HepG2 (cell line): ENCODE results near the gene ONECUT2. TPM values are rescaled to one million over a fixed set of nuclear protein-coding genes. Genes with fewer than 3 reads are reported as not detected.

Source experiments
- DPF2 ChIP-seq: sonication (generic); formaldehyde crosslinking; IDR thresholded peaks from 2 replicates; pipeline ENCODE4 v1.4.0; 2020; ENCODE audit warnings: mild to moderate bottlenecking, low read depth, missing genetic modification reagents, borderline replicate concordance
- DZIP1 ChIP-seq: sonication (generic); formaldehyde crosslinking; IDR thresholded peaks from 2 replicates; pipeline ENCODE4 v1.5.0; 2020; ENCODE audit warnings: mild to moderate bottlenecking, missing genetic modification reagents
- EED ChIP-seq: sonication (generic); formaldehyde crosslinking; IDR thresholded peaks from 2 replicates; pipeline ENCODE4 v1.5.0; 2020; ENCODE audit warnings: mild to moderate bottlenecking, missing genetic modification reagents
- GABPB1 ChIP-seq: IDR thresholded peaks from 2 replicates; pipeline ENCODE4 v1.6.1; 2016; ENCODE audit warnings: mild to moderate bottlenecking, missing genetic modification reagents, moderate library complexity, missing compliant biosample characterization
- HCFC1 ChIP-seq: fragments of 150-350 bp; IDR thresholded peaks from 2 replicates; pipeline ENCODE4 v1.6.1; 2014; ENCODE audit warnings: low read depth, low read length
- HNRNPLL ChIP-seq: fragments of 200-400 bp; formaldehyde crosslinking; IDR thresholded peaks from 2 replicates; pipeline ENCODE4 v1.6.1; 2017; ENCODE audit warnings: mild to moderate bottlenecking, low read depth, low read length; ENCODE audit not compliant: poor library complexity, severe bottlenecking
- MTA1 ChIP-seq: sonication (generic); formaldehyde crosslinking; IDR thresholded peaks from 2 replicates; pipeline ENCODE4 v1.4.0; 2020; ENCODE audit warnings: missing genetic modification reagents, mild to moderate bottlenecking, borderline replicate concordance
- PHF21A ChIP-seq: sonication (generic); formaldehyde crosslinking; IDR thresholded peaks from 2 replicates; pipeline ENCODE4 v1.5.0; 2020; ENCODE audit warnings: mild to moderate bottlenecking, missing genetic modification reagents
- RXRB ChIP-seq: IDR thresholded peaks from 2 replicates; pipeline ENCODE4 v1.6.1; 2016; ENCODE audit warnings: borderline replicate concordance, missing genetic modification reagents, missing compliant biosample characterization
- THRA ChIP-seq: sonication (generic); formaldehyde crosslinking; IDR thresholded peaks from 2 replicates; pipeline ENCODE4 v1.4.0; 2020; ENCODE audit warnings: missing genetic modification reagents, borderline replicate concordance
- ZBTB21 ChIP-seq: sonication (generic); formaldehyde crosslinking; IDR thresholded peaks from 2 replicates; pipeline ENCODE4 v1.4.0; 2020; ENCODE audit warnings: missing genetic modification reagents
- ZEB1 ChIP-seq: IDR thresholded peaks from 2 replicates; pipeline ENCODE4 v1.6.1; 2012; ENCODE audit warnings: mild to moderate bottlenecking, low read depth, inconsistent platforms; ENCODE audit not compliant: insufficient replicate concordance
- ZMYM4 ChIP-seq: sonication (generic); formaldehyde crosslinking; IDR thresholded peaks from 2 replicates; pipeline ENCODE4 v1.8.1; 2023; ENCODE audit warnings: mild to moderate bottlenecking, missing genetic modification reagents
- ZNF280B ChIP-seq: sonication (generic); formaldehyde crosslinking; IDR thresholded peaks from 2 replicates; pipeline ENCODE4 v1.5.0; 2020; ENCODE audit warnings: missing genetic modification reagents, mild to moderate bottlenecking, borderline replicate concordance
- ZNF691 ChIP-seq: sonication (generic); formaldehyde crosslinking; IDR thresholded peaks from 2 replicates; pipeline ENCODE4 v1.4.0; 2020; ENCODE audit warnings: missing genetic modification reagents, low read depth, mild to moderate bottlenecking, borderline replicate concordance
- ZNF747 ChIP-seq: sonication (generic); formaldehyde crosslinking; IDR thresholded peaks from 2 replicates; pipeline ENCODE4 v1.8.1; 2023; ENCODE audit warnings: missing genetic modification reagents, mild to moderate bottlenecking, borderline replicate concordance
- ZNF75D ChIP-seq: sonication (generic); formaldehyde crosslinking; IDR thresholded peaks from 2 replicates; pipeline ENCODE4 v1.8.1; 2023; ENCODE audit warnings: missing genetic modification reagents, mild to moderate bottlenecking, borderline replicate concordance
- ZNF841 ChIP-seq: sonication (generic); formaldehyde crosslinking; IDR thresholded peaks from 2 replicates; pipeline ENCODE4 v1.8.1; 2023; ENCODE audit warnings: missing genetic modification reagents, borderline replicate concordance
- ZSCAN22 ChIP-seq: sonication (generic); formaldehyde crosslinking; IDR thresholded peaks from 2 replicates; pipeline ENCODE4 v1.4.0; 2020; ENCODE audit warnings: mild to moderate bottlenecking, missing genetic modification reagents
- polyA plus RNA-seq, 8 experiments: library from polyadenylated mRNA; depleted of rRNA in 3 of 8; stranded (reverse) in 7 of 8; unstranded in 1 of 8; fragments of >200 nt; fragmentation: Illumina TruSeq in 4 of 8; extraction: Trizol in 4 of 8; gene quantifications; 2 replicates each; pipeline versions ENCODE4 v1.2.1 to v1.2.3, GENCODE V29; 2011 to 2016; ENCODE audit warnings: low read depth in 4 of 8, missing spikeins in 1 of 8, mixed read lengths in 1 of 8; ENCODE audit not compliant: insufficient read depth in 1 of 8
- total RNA-seq, 5 experiments: library from RNA; depleted of rRNA; stranded (reverse); fragments of >200 nt; fragmentation: Illumina TruSeq; extraction: Trizol; gene quantifications; 2 replicates each; pipeline ENCODE4 v1.2.3, GENCODE V29; 2016; ENCODE audit warnings: low read depth in 1 of 5
- TF ChIP-seq, protein P1 (sequence below): sonication (generic); formaldehyde crosslinking; conservative IDR thresholded peaks from 2 replicates; pipeline ENCODE4 v1.4.0; 2020; ENCODE audit warnings: missing genetic modification reagents

Gene ONECUT2
- total and polyA plus RNA-seq, 2 of the 13 experiments (the other 11 are each of a cell fraction or from before 2014, with no cell fraction given) = 3.0 to 3.2 TPM

DNA sequence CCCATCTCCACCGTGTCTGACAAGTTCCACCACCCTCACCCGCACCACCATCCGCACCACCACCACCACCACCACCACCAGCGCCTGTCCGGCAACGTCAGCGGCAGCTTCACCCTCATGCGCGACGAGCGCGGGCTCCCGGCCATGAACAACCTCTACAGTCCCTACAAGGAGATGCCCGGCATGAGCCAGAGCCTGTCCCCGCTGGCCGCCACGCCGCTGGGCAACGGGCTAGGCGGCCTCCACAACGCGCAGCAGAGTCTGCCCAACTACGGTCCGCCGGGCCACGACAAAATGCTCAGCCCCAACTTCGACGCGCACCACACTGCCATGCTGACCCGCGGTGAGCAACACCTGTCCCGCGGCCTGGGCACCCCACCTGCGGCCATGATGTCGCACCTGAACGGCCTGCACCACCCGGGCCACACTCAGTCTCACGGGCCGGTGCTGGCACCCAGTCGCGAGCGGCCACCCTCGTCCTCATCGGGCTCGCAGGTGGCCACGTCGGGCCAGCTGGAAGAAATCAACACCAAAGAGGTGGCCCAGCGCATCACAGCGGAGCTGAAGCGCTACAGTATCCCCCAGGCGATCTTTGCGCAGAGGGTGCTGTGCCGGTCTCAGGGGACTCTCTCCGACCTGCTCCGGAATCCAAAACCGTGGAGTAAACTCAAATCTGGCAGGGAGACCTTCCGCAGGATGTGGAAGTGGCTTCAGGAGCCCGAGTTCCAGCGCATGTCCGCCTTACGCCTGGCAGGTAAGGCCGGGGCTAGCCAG, 1.2 kb downstream of the ONECUT2 start (continued):
- no peak for TF ChIP-seq HNRNPLL
- no peak for TF ChIP-seq THRA
- TF ChIP-seq ZEB1 = no peak
- peak; percentile 24; the same call in 1 of the 2 replicates for TF ChIP-seq GABPB1
- no peak for TF ChIP-seq ZMYM4 (CRISPR knock-in tag)
- TF ChIP-seq RXRB (CRISPR knock-in tag) = no peak
- no peak for TF ChIP-seq ZNF691 (CRISPR knock-in tag)
- TF ChIP-seq ZNF747 (CRISPR knock-in tag) = no peak
- no peak for TF ChIP-seq DPF2 (CRISPR knock-in tag)
- no peak for TF ChIP-seq DZIP1 (CRISPR knock-in tag)
- TF ChIP-seq HCFC1 = no peak
- TF ChIP-seq EED (CRISPR knock-in tag) = 0 out of 2 replicates have a peak, but pooled peaks have one; percentile 18
- TF ChIP-seq, protein P1, sequence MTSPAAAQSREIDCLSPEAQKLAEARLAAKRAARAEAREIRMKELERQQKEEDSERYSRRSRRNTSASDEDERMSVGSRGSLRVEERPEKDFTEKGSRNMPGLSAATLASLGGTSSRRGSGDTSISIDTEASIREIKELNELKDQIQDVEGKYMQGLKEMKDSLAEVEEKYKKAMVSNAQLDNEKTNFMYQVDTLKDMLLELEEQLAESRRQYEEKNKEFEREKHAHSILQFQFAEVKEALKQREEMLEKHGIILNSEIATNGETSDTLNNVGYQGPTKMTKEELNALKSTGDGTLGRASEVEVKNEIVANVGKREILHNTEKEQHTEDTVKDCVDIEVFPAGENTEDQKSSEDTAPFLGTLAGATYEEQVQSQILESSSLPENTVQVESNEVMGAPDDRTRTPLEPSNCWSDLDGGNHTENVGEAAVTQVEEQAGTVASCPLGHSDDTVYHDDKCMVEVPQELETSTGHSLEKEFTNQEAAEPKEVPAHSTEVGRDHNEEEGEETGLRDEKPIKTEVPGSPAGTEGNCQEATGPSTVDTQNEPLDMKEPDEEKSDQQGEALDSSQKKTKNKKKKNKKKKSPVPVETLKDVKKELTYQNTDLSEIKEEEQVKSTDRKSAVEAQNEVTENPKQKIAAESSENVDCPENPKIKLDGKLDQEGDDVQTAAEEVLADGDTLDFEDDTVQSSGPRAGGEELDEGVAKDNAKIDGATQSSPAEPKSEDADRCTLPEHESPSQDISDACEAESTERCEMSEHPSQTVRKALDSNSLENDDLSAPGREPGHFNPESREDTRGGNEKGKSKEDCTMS (CRISPR knock-in tag) = no peak
- no peak for TF ChIP-seq ZSCAN22
- TF ChIP-seq MTA1 = no peak; the same call in 1 of the 2 replicates
- TF ChIP-seq ZBTB21 = no peak
- TF ChIP-seq ZNF841 = no peak
- no peak for TF ChIP-seq PHF21A
- no peak for TF ChIP-seq ZNF75D (CRISPR knock-in tag)
- 0 out of 2 replicates have a peak, but pooled peaks have one; percentile 31 for TF ChIP-seq ZNF280B (CRISPR knock-in tag)
